HepG2 (cell line): Measurements from ENCODE around the gene SNRNP27. TPM values are rescaled to one million over a fixed set of nuclear protein-coding genes. Genes with fewer than 3 reads are reported as not detected.

Experiments
- ATAC-seq: fragments of 200-7000 bp; cut with Tn5 transposase; 3 replicates; pipeline ENCODE4 v1.9.1; 2020; ENCODE audit warnings: mild to moderate bottlenecking, moderate library complexity
- BruUV-seq: library from RNA; stranded (reverse); fragments of 400-500 nt; replicated peaks from 2 replicates; lab custom pipeline; 2021; lab: Mats Ljungman, UMichigan
- CTCF ChIA-PET: fragments of 300-600 bp; formaldehyde crosslinking; extraction: SDS; loops from one replicate; lab custom pipeline; 2021; ENCODE audit warnings: low total read pairs, inconsistent platforms, low intra/inter-chr PET ratio; lab: Yijun Ruan, JAX
- POLR2A ChIA-PET: fragments of 350-600 bp; sonication (Branson Sonifier 250); formaldehyde crosslinking; loops from one replicate; lab custom pipeline; 2020; ENCODE audit warnings: antibody characterized with exemption, inconsistent platforms; lab: Yijun Ruan, JAX
- DNase-seq: peaks from one replicate; pipeline ENCODE4 v3.0.0-alpha.2; 2015; ENCODE audit warnings: low spot score
- FAIRE-seq: peaks from 3 replicates; lab custom pipeline; 2011; peaks lifted over from hg19 to GRCh38; lab: Jason Lieb, UNC
- H2AFZ ChIP-seq: one replicate; pipeline ENCODE4 v1.6.1; 2011; ENCODE audit warnings: low read length, inconsistent platforms
- H3K27ac ChIP-seq: fragments of 300-600 bp; 3 replicates; pipeline ENCODE4 v1.8.0; 2011; ENCODE audit warnings: mixed run types, mild to moderate bottlenecking, mixed read lengths, low read length, inconsistent platforms; ENCODE audit not compliant: insufficient read depth; ENCODE audit errors: extremely low read length
- H3K27me3 ChIP-seq, 2 experiments: fragments of 200-600 bp in 1 of 2; 2 replicates in 1 of 2; 3 replicates in 1 of 2; pipeline versions ENCODE4 v1.6.0 to v1.8.0; 2011; ENCODE audit warnings: low read length in 2 of 2, mild to moderate bottlenecking in 2 of 2, moderate library complexity in 2 of 2, inconsistent platforms in 1 of 2; ENCODE audit not compliant: insufficient read depth in 2 of 2, control insufficient read depth in 1 of 2
- H3K36me3 ChIP-seq, 2 experiments: fragments of 200-600 bp in 1 of 2; replicated peaks in 1 of 2; 2 replicates in 1 of 2; 3 replicates in 1 of 2; pipeline versions ENCODE4 v1.5.1 to v1.8.0; 2011; ENCODE audit warnings: low read length in 2 of 2, inconsistent platforms in 1 of 2; ENCODE audit not compliant: insufficient read depth in 2 of 2, control insufficient read depth in 1 of 2
- H3K4me1 ChIP-seq: 2 replicates; pipeline ENCODE4 v1.5.1; 2012; ENCODE audit warnings: low read length, inconsistent platforms; ENCODE audit not compliant: insufficient read depth
- H3K4me2 ChIP-seq: 2 replicates; pipeline ENCODE4 v1.6.0; 2011; ENCODE audit warnings: low read depth, low read length, inconsistent platforms
- H3K4me3 ChIP-seq, 3 experiments: fragments of 200-600 bp in 1 of 3; sonication (generic), shearing (Covaris generic) in 1 of 3; replicated peaks in 1 of 3; 2 replicates each; pipeline ENCODE4 v1.5.1; 2011 to 2016; ENCODE audit warnings: low read length in 3 of 3, inconsistent platforms in 2 of 3, low read depth in 2 of 3, mild to moderate bottlenecking in 2 of 3, control low read depth in 1 of 3, mixed read lengths in 1 of 3; ENCODE audit not compliant: insufficient read depth in 1 of 3
- H3K79me2 ChIP-seq: one replicate; pipeline ENCODE4 v1.6.1; 2011; ENCODE audit warnings: low read length, inconsistent platforms; ENCODE audit not compliant: insufficient read depth
- H3K9ac ChIP-seq: 2 replicates; pipeline ENCODE4 v1.6.0; 2011; ENCODE audit warnings: mild to moderate bottlenecking, low read depth, low read length, inconsistent platforms; ENCODE audit not compliant: insufficient read depth
- H3K9me3 ChIP-seq: 2 replicates; pipeline ENCODE4 v1.5.1; 2012; ENCODE audit warnings: mild to moderate bottlenecking, low read length
- H4K20me1 ChIP-seq: 2 replicates; pipeline ENCODE4 v1.6.0; 2011; ENCODE audit warnings: inconsistent platforms, mild to moderate bottlenecking, low read length, moderate library complexity; ENCODE audit not compliant: insufficient read depth
- CCDC6 ChIP-seq: sonication (generic); formaldehyde crosslinking; IDR thresholded peaks from 2 replicates; pipeline ENCODE4 v1.8.1; 2022; ENCODE audit warnings: mild to moderate bottlenecking, missing genetic modification reagents, moderate library complexity
- DNMT1 ChIP-seq: sonication (generic); formaldehyde crosslinking; IDR thresholded peaks from 2 replicates; pipeline ENCODE4 v1.5.1; 2020; ENCODE audit warnings: mild to moderate bottlenecking, missing genetic modification reagents
- DR1 ChIP-seq: sonication (generic); formaldehyde crosslinking; IDR thresholded peaks from 2 replicates; pipeline ENCODE4 v1.8.0; 2021; ENCODE audit warnings: mild to moderate bottlenecking, missing genetic modification reagents, inconsistent platforms
- GLI4 ChIP-seq: sonication (generic); formaldehyde crosslinking; IDR thresholded peaks from 2 replicates; pipeline ENCODE4 v1.5.1; 2020; ENCODE audit warnings: missing genetic modification reagents, mild to moderate bottlenecking, moderate library complexity, borderline replicate concordance
- GTF2F1 ChIP-seq: fragments of 150-350 bp; IDR thresholded peaks from 2 replicates; pipeline ENCODE4 v1.6.1; 2014; ENCODE audit warnings: low read length
- HNF4A ChIP-seq: sonication (generic); formaldehyde crosslinking; IDR thresholded peaks from 2 replicates; pipeline ENCODE4 v1.4.0; 2020; ENCODE audit warnings: missing genetic modification reagents
- HNRNPLL ChIP-seq: fragments of 200-400 bp; formaldehyde crosslinking; IDR thresholded peaks from 2 replicates; pipeline ENCODE4 v1.6.1; 2017; ENCODE audit warnings: mild to moderate bottlenecking, low read depth, low read length; ENCODE audit not compliant: poor library complexity, severe bottlenecking
- MTA1 ChIP-seq: sonication (generic); formaldehyde crosslinking; IDR thresholded peaks from 2 replicates; pipeline ENCODE4 v1.4.0; 2020; ENCODE audit warnings: missing genetic modification reagents, mild to moderate bottlenecking, borderline replicate concordance
- POLR2G ChIP-seq: fragments of 200-400 bp; formaldehyde crosslinking; IDR thresholded peaks from 2 replicates; pipeline ENCODE4 v1.6.1; 2018; ENCODE audit warnings: mild to moderate bottlenecking, low read depth, low read length, moderate library complexity
- SALL1 ChIP-seq: sonication (generic); formaldehyde crosslinking; IDR thresholded peaks from 2 replicates; pipeline ENCODE4 v1.8.0; 2022; ENCODE audit warnings: mild to moderate bottlenecking, missing genetic modification reagents
- SYNCRIP ChIP-seq: fragments of 200-400 bp; formaldehyde crosslinking; IDR thresholded peaks from 2 replicates; pipeline ENCODE4 v1.6.1; 2018; ENCODE audit warnings: mild to moderate bottlenecking, low read depth, low read length; ENCODE audit not compliant: insufficient read depth
- THYN1 ChIP-seq: sonication (generic); formaldehyde crosslinking; IDR thresholded peaks from 2 replicates; pipeline ENCODE4 v1.8.1; 2023; ENCODE audit warnings: low read depth, mild to moderate bottlenecking, moderate library complexity, missing genetic modification reagents, borderline replicate concordance
- ZFP37 ChIP-seq: sonication (generic); formaldehyde crosslinking; IDR thresholded peaks from 2 replicates; pipeline ENCODE4 v1.4.0; 2020; ENCODE audit warnings: missing genetic modification reagents, borderline replicate concordance
- ZNF558 ChIP-seq: sonication (generic); formaldehyde crosslinking; IDR thresholded peaks from 2 replicates; pipeline ENCODE4 v1.9.0; 2022; ENCODE audit warnings: mild to moderate bottlenecking, missing genetic modification reagents, borderline replicate concordance
- ZNF768 ChIP-seq: sonication (generic); formaldehyde crosslinking; IDR thresholded peaks from 2 replicates; pipeline ENCODE4 v1.4.0; 2020; ENCODE audit warnings: missing genetic modification reagents
- ZNF776 ChIP-seq: sonication (generic); formaldehyde crosslinking; IDR thresholded peaks from 2 replicates; pipeline ENCODE4 v1.4.0; 2020; ENCODE audit warnings: mild to moderate bottlenecking, missing genetic modification reagents
- WGBS: methylation state at CpG from one replicate; pipeline ENCODE4 v1.1.6; 2017; ENCODE audit warnings: low lambda C conversion rate; 5-methylcytosine and 5-hydroxymethylcytosine counted together
- in situ Hi-C: cut with HindIII; loops from 2 replicates; pipeline ENCODE4 v1.10.0; 2017; ENCODE audit warnings: low pct_unique_long_range_greater_than_20kb; ENCODE audit not compliant: extremely low pct_ligation_motif_present
- intact Hi-C: fragments of 100-400 bp; cut with micrococcal nuclease; formaldehyde crosslinking; loops from one replicate; pipeline ENCODE4 v1.10.0; 2022; ENCODE audit not compliant: unreplicated experiment
- polyA plus RNA-seq, 8 experiments: library from polyadenylated mRNA; depleted of rRNA in 3 of 8; stranded (reverse) in 7 of 8; unstranded in 1 of 8; fragments of >200 nt; fragmentation: Illumina TruSeq in 4 of 8; extraction: Trizol in 4 of 8; gene quantifications; 2 replicates each; pipeline versions ENCODE4 v1.2.1 to v1.2.3, GENCODE V29; 2011 to 2016; ENCODE audit warnings: low read depth in 4 of 8, missing spikeins in 1 of 8, mixed read lengths in 1 of 8; ENCODE audit not compliant: insufficient read depth in 1 of 8
- total RNA-seq, 5 experiments: library from RNA; depleted of rRNA; stranded (reverse); fragments of >200 nt; fragmentation: Illumina TruSeq; extraction: Trizol; gene quantifications; 2 replicates each; pipeline ENCODE4 v1.2.3, GENCODE V29; 2016; ENCODE audit warnings: low read depth in 1 of 5
- TF ChIP-seq, protein P1 (sequence below): sonication (generic); formaldehyde crosslinking; IDR thresholded peaks from 2 replicates; pipeline ENCODE4 v1.4.0; 2020; ENCODE audit warnings: mild to moderate bottlenecking, missing genetic modification reagents
- TF ChIP-seq, protein P2 (sequence below): sonication (generic); formaldehyde crosslinking; IDR thresholded peaks from 2 replicates; pipeline ENCODE4 v1.5.0; 2020; ENCODE audit warnings: mild to moderate bottlenecking, missing genetic modification reagents, moderate library complexity

Gene SNRNP27
- total and polyA plus RNA-seq, 2 of the 13 experiments (the other 11 are each of a cell fraction or from before 2014, with no cell fraction given), result 49.8 to 54.6 TPM

GRCh38 chr2:69914950-69915945 is 21.5 kb downstream of the SNRNP27 start, which contains the start of gene MXD1:
MXD1 (plus strand) TSS chr2:69915109; CDS start chr2:69915331, 222 bp downstream.
- WGBS, result 1% methylated on average over 26 of the region's 81 CpGs
- Histone ChIP-seq H3K79me2 (peaks cover 18% of the 10 kb centered on the region), H4K20me1 (no peaks in the 10 kb centered on the region), H3K27me3 (no peaks in the 10 kb centered on the region), H3K27ac (peak within 1 kb of the TSS; percentile 89), H3K9ac (peak within 1 kb of the TSS; percentile 91), H3K9me3 (no peaks in the 10 kb centered on the region), H3K36me3 (peaks cover 0 to 31% of the 10 kb centered on the region in 2 experiments; a peak in 3 of 5 replicates), H3K4me2 (peak within 1 kb of the TSS; percentile 86), H2AFZ (no peak within 1 kb of the TSS), H3K4me1 (peaks cover 37% of the 10 kb centered on the region), H3K4me3 (peak within 1 kb of the TSS; percentile 86 to 93 (median 93))
- ATAC-seq, result peak; percentile 17
- CTCF ChIA-PET, result interaction anchor here (0.9 kb wide), 1 partner anchor 156 kb away, joined by 5 read pairs; no protein-coding TSS in a partner anchor
- no peak for FAIRE-seq
- intact Hi-C loops, result loop anchor here (1.0 to 5.0 kb wide), 8 partner anchors 31 to 387 kb away; partner anchors contain the start of genes C2orf42, FAM136A, PCBP1 and TIA1
- BruUV-seq, result no TSS peak
- no peak for DNase-seq
- POLR2A ChIA-PET, result interaction anchor here (0.5 to 6.5 kb wide), 72 partner anchors 9 to 642 kb away, joined by 3 to 282 read pairs (median 5); partner anchors contain the start of genes AAK1, ANXA4, C2orf42 and FAM136A
- in situ Hi-C loops, result loop anchor here (5.0 kb wide), 2 partner anchors 152 to 227 kb away; no protein-coding TSS in a partner anchor
- TF ChIP-seq ZNF776 (CRISPR knock-in tag) (peak; percentile 65; the same call in 1 of the 2 replicates), MTA1 (CRISPR knock-in tag) (peak; percentile 22; the same call in 1 of the 2 replicates), GLI4 (peak; percentile 37; the same call in 1 of the 2 replicates), POLR2G (peak; percentile 69; the same call in 1 of the 2 replicates), HNRNPLL (peak; percentile 37), HNF4A (CRISPR knock-in tag) (no peak), DNMT1 (CRISPR knock-in tag) (peak; percentile 32; the same call in 1 of the 2 replicates), ZNF768 (CRISPR knock-in tag) (peak; percentile 64; the same call in 1 of the 2 replicates), ZFP37 (0 out of 2 replicates have a peak, but pooled peaks have one; percentile 2), CCDC6 (CRISPR knock-in tag) (no peak; the same call in 1 of the 2 replicates), ZNF558 (CRISPR knock-in tag) (peak; percentile 32; the same call in 1 of the 2 replicates), SALL1 (CRISPR knock-in tag) (no peak; the same call in 1 of the 2 replicates), DR1 (peak; percentile 95), THYN1 (CRISPR knock-in tag) (0 out of 2 replicates have a peak, but pooled peaks have one; percentile 87), GTF2F1 (peak; percentile 89), SYNCRIP (0 out of 2 replicates have a peak, but pooled peaks have one; percentile 27)
- TF ChIP-seq, protein P1, sequence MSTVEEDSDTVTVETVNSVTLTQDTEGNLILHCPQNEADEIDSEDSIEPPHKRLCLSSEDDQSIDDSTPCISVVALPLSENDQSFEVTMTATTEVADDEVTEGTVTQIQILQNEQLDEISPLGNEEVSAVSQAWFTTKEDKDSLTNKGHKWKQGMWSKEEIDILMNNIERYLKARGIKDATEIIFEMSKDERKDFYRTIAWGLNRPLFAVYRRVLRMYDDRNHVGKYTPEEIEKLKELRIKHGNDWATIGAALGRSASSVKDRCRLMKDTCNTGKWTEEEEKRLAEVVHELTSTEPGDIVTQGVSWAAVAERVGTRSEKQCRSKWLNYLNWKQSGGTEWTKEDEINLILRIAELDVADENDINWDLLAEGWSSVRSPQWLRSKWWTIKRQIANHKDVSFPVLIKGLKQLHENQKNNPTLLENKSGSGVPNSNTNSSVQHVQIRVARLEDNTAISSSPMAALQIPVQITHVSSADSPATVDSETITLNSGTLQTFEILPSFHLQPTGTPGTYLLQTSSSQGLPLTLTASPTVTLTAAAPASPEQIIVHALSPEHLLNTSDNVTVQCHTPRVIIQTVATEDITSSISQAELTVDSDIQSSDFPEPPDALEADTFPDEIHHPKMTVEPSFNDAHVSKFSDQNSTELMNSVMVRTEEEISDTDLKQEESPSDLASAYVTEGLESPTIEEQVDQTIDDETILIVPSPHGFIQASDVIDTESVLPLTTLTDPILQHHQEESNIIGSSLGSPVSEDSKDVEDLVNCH (CRISPR knock-in tag), result no peak
- TF ChIP-seq, protein P2, sequence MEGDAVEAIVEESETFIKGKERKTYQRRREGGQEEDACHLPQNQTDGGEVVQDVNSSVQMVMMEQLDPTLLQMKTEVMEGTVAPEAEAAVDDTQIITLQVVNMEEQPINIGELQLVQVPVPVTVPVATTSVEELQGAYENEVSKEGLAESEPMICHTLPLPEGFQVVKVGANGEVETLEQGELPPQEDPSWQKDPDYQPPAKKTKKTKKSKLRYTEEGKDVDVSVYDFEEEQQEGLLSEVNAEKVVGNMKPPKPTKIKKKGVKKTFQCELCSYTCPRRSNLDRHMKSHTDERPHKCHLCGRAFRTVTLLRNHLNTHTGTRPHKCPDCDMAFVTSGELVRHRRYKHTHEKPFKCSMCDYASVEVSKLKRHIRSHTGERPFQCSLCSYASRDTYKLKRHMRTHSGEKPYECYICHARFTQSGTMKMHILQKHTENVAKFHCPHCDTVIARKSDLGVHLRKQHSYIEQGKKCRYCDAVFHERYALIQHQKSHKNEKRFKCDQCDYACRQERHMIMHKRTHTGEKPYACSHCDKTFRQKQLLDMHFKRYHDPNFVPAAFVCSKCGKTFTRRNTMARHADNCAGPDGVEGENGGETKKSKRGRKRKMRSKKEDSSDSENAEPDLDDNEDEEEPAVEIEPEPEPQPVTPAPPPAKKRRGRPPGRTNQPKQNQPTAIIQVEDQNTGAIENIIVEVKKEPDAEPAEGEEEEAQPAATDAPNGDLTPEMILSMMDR, result peak; percentile 6; the same call in 1 of the 2 replicates
